K562 (cell line): Measurements from ENCODE around the gene HSDL2. TPM values are rescaled to one million over a fixed set of nuclear protein-coding genes. Genes with fewer than 3 reads are reported as not detected.

Experiments
- ARHGAP35 ChIP-seq: fragments of 450-650 bp; IDR thresholded peaks from 2 replicates; pipeline ENCODE4 v1.6.1; 2018; ENCODE audit not compliant: partially characterized antibody
- HMG20B ChIP-seq: fragments of 250-450 bp; sonication (Bioruptor Pico); IDR thresholded peaks from 2 replicates; pipeline ENCODE4 v1.5.0; 2021; ENCODE audit warnings: mild to moderate bottlenecking
- KHSRP ChIP-seq: fragments of 450-650 bp; IDR thresholded peaks from 2 replicates; pipeline ENCODE4 v1.6.1; 2017
- PATZ1 ChIP-seq: fragments of 250-450 bp; sonication (Bioruptor Pico); IDR thresholded peaks from 2 replicates; pipeline ENCODE4 v1.5.0; 2020; ENCODE audit warnings: mild to moderate bottlenecking, borderline replicate concordance
- PTTG1 ChIP-seq: fragments of 450-650 bp; IDR thresholded peaks from 2 replicates; pipeline ENCODE4 v1.6.1; 2016; ENCODE audit warnings: low read depth, mild to moderate bottlenecking, missing genetic modification characterization, missing compliant biosample characterization
- ZBTB7A ChIP-seq: IDR thresholded peaks from 2 replicates; pipeline ENCODE4 v1.6.1; 2011; ENCODE audit warnings: low read depth, mild to moderate bottlenecking, low read length, moderate library complexity, borderline replicate concordance; ENCODE audit not compliant: control insufficient read depth
- polyA plus RNA-seq, 8 experiments: library from polyadenylated mRNA; depleted of rRNA in 4 of 8; stranded (reverse) in 5 of 8; unstranded in 3 of 8; fragments of >200 nt; fragmentation: Nextera tagmentation in 2 of 8; fragmentation: Illumina TruSeq in 1 of 8; extraction: Ambion mirVana in 2 of 8; extraction: Trizol in 1 of 8; gene quantifications; 2 replicates each; pipeline versions ENCODE4 v1.2.1 to v1.2.3, GENCODE V29; 2011 to 2014; ENCODE audit warnings: inconsistent platforms in 1 of 8, missing spikeins in 1 of 8
- total RNA-seq, 7 experiments: library from RNA; depleted of rRNA in 6 of 7; stranded (reverse); fragments of >200 nt in 6 of 7; fragmentation: Illumina TruSeq in 2 of 7; extraction: Trizol in 2 of 7; gene quantifications; 2 replicates each; pipeline versions ENCODE4 v1.2.1 to v1.2.3, GENCODE V29; 2011 to 2021; ENCODE audit warnings: low replicate concordance in 1 of 7
- TF ChIP-seq, protein P1 (sequence below): sonication (generic); formaldehyde crosslinking; IDR thresholded peaks from 2 replicates; pipeline ENCODE4 v1.8.0; 2022; ENCODE audit warnings: missing genetic modification reagents, mild to moderate bottlenecking, borderline replicate concordance

The HSDL2 gene
- total and polyA plus RNA-seq, 9 of the 15 experiments (the other 6 are each of a cell fraction or from before 2014, with no cell fraction given): 22.8 to 74.1 (median 35.6) TPM

DNA sequence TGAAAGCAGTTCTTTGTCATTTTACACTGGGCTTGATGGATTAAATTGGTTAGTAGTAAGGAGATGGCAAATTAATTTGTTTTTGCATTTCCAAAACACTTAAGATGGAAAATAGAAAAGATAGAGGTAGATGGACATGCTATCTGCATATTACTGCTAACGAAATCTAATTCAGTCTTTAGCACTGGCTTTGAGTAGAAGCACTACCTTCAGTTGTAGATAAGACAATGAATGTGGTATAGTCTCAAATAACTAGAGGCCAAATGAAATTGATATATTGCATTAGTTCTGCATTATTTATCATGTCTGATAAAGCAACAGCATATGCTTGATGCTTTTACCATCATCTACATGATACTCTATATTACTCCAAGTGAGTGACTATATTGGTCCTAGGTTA lies 140.2 kb downstream of the HSDL2 start (continued):
- TF ChIP-seq, protein P1, sequence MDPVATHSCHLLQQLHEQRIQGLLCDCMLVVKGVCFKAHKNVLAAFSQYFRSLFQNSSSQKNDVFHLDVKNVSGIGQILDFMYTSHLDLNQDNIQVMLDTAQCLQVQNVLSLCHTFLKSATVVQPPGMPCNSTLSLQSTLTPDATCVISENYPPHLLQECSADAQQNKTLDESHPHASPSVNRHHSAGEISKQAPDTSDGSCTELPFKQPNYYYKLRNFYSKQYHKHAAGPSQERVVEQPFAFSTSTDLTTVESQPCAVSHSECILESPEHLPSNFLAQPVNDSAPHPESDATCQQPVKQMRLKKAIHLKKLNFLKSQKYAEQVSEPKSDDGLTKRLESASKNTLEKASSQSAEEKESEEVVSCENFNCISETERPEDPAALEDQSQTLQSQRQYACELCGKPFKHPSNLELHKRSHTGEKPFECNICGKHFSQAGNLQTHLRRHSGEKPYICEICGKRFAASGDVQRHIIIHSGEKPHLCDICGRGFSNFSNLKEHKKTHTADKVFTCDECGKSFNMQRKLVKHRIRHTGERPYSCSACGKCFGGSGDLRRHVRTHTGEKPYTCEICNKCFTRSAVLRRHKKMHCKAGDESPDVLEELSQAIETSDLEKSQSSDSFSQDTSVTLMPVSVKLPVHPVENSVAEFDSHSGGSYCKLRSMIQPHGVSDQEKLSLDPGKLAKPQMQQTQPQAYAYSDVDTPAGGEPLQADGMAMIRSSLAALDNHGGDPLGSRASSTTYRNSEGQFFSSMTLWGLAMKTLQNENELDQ (CRISPR knock-in tag): no peak
- TF ChIP-seq HMG20B: no peak
- no peak for TF ChIP-seq KHSRP
- no peak for TF ChIP-seq ZBTB7A
- no peak for TF ChIP-seq PATZ1 (CRISPR knock-in tag)
- no peak for TF ChIP-seq ARHGAP35
- no peak for TF ChIP-seq PTTG1 (tag)
